Sigmoid colon (tissue), 7 donors: ENCODE data around the gene PFKFB2. TPM values are rescaled to one million over a fixed set of nuclear protein-coding genes. Genes with fewer than 3 reads are reported as not detected.

Experiments
- DNase-seq: peaks from one replicate; pipeline ENCODE4 v3.0.0-alpha.2; 2019
- H3K27ac ChIP-seq, 4 donors: fragments of 200-600 bp; sonication (generic); one replicate each; pipeline ENCODE4 v1.5.1; 2016 to 2019; ENCODE audit warnings: mild to moderate bottlenecking in 1 of 4
- H3K27me3 ChIP-seq, 3 donors: fragments of 200-600 bp; sonication (generic); one replicate each; pipeline ENCODE4 v1.5.1; 2019; ENCODE audit warnings: mild to moderate bottlenecking in 1 of 3
- H3K36me3 ChIP-seq, 4 donors: fragments of 200-600 bp; sonication (generic); one replicate each; pipeline ENCODE4 v1.5.1; 2016 to 2019
- H3K4me1 ChIP-seq, 4 donors: fragments of 200-600 bp; sonication (generic); one replicate each; pipeline ENCODE4 v1.5.1; 2017 to 2019
- H3K4me3 ChIP-seq, 4 donors: fragments of 200-600 bp; sonication (generic); one replicate each; pipeline ENCODE4 v1.5.1; 2017 to 2019; ENCODE audit warnings: mild to moderate bottlenecking in 2 of 4, moderate library complexity in 1 of 4
- H3K9me3 ChIP-seq, 4 donors: fragments of 200-600 bp in 3 of 4; sonication (generic) in 3 of 4; one replicate each; pipeline versions ENCODE4 v1.5.1 to v1.6.1; 2013 to 2019
- EP300 ChIP-seq, 4 donors: sonication (generic); formaldehyde crosslinking; IDR thresholded peaks; one replicate each; pipeline ENCODE4 v1.6.1; 2017; ENCODE audit warnings: antibody characterized with exemption in 4 of 4
- POLR2A ChIP-seq, 2 donors: fragments of 450-650 bp; IDR thresholded peaks; one replicate each; pipeline ENCODE4 v1.6.1; 2016; ENCODE audit warnings: antibody characterized with exemption in 2 of 2, mild to moderate bottlenecking in 2 of 2, moderate library complexity in 2 of 2
- POLR2AphosphoS5 ChIP-seq, 4 donors: sonication (generic); formaldehyde crosslinking; IDR thresholded peaks; one replicate each; pipeline ENCODE4 v1.6.1; 2017; ENCODE audit warnings: antibody characterized with exemption in 4 of 4
- WGBS, 2 donors: extraction: QIAGEN DNeasy Blood & Tissue Kit; methylation state at CpG; one replicate each; pipeline ENCODE4 v1.1.7; 2013; 5-methylcytosine and 5-hydroxymethylcytosine counted together
- intact Hi-C: fragments of 100-400 bp; cut with DNase I; formaldehyde crosslinking; loops from one replicate; pipeline ENCODE4 v1.15.1; 2023
- polyA plus RNA-seq, 3 donors: library from polyadenylated mRNA; stranded (reverse); fragments of 200-250 nt; gene quantifications; one replicate each; pipeline ENCODE4 v1.2.3, GENCODE V29; 2013
- total RNA-seq, 4 donors: library from RNA; depleted of rRNA; stranded (reverse); fragments of >200 nt; gene quantifications; one replicate each; pipeline ENCODE4 v1.1.0, GENCODE V29; 2016
- TF ChIP-seq, protein P1 (sequence below), 4 experiments: fragments of 450-650 bp in 3 of 4; fragments of 200-600 bp in 1 of 4; IDR thresholded peaks; one replicate each; pipeline ENCODE4 v1.5.1; 2016 to 2019; ENCODE audit warnings: antibody characterized with exemption in 4 of 4, mild to moderate bottlenecking in 3 of 4, moderate library complexity in 2 of 4
- donor health status: healthy with polysubstance abuse.
- donor health status: Bipolar disorder and iron deficiency.
- donor health status: healthy.

PFKFB2 gene
- total and polyA plus RNA-seq, 7 donors, result 5.0 to 24.9 (median 7.8) TPM

DNA sequence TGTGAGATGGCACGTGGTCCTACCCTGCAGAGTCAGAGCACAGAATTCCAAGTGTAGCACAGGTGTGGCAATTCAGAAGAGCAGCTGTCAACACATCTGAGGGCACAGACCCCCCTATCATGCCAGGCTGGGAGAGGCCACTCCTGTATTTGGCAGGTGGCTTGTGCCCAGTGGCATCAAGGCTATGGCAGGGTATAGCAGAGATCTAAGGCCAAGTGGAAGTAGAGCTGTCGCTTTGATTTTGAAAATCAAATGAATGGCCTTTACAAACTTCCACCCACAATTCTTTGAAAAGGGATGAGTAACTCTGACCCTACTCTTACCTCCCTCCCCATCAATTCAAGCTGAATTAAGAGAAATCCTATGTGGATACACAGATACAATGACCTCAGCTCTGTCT lies 33.9 kb upstream of the PFKFB2 start:
- H3K9me3 ChIP-seq, result no peaks in the 10 kb centered on the region
- no peak overlapping the region for H3K4me3 ChIP-seq
- 91 to 92% methylated on average over 2 of the region's 2 CpGs for WGBS, 2 donors
- intact Hi-C loops, result no loop called here
- no peak overlapping the region for H3K27ac ChIP-seq
- TF ChIP-seq POLR2AphosphoS5 (IDR thresholded peaks at IDR 0.05) (no peak), EP300 (IDR thresholded peaks at IDR 0.05) (no peak), POLR2A (IDR thresholded peaks at IDR 0.05) (no peak)
- TF ChIP-seq, protein P1, sequence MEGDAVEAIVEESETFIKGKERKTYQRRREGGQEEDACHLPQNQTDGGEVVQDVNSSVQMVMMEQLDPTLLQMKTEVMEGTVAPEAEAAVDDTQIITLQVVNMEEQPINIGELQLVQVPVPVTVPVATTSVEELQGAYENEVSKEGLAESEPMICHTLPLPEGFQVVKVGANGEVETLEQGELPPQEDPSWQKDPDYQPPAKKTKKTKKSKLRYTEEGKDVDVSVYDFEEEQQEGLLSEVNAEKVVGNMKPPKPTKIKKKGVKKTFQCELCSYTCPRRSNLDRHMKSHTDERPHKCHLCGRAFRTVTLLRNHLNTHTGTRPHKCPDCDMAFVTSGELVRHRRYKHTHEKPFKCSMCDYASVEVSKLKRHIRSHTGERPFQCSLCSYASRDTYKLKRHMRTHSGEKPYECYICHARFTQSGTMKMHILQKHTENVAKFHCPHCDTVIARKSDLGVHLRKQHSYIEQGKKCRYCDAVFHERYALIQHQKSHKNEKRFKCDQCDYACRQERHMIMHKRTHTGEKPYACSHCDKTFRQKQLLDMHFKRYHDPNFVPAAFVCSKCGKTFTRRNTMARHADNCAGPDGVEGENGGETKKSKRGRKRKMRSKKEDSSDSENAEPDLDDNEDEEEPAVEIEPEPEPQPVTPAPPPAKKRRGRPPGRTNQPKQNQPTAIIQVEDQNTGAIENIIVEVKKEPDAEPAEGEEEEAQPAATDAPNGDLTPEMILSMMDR (IDR thresholded peaks at IDR 0.05), result no peak
- no peak for DNase-seq
- H3K36me3 ChIP-seq, result no peaks in the 10 kb centered on the region
- no peaks in the 10 kb centered on the region for H3K27me3 ChIP-seq
- H3K4me1 ChIP-seq, result no peaks in the 10 kb centered on the region

DNA sequence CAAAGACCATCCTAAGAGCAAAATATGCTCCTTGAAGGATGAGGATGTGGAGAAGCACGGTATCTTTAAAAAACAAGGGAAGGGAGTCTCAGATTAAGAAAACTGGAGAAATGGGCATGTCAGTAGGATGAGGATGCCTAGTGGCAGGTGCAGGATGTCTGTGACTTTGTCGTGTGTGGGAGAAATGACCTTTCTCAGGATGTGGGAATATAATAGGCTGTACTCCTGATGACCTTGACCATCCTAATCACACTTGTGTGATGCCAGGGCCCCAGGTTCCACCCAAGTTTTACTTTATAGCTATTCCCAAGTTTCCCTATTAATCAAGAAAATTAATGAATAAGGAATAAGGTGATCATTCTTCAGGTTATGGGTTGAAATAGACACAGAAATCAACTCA lies 33.4 kb upstream of the PFKFB2 start:
- WGBS, 2 donors, result 57 to 67% methylated on average over 2 of the region's 2 CpGs
- H3K27ac ChIP-seq, result no peak overlapping the region
- TF ChIP-seq POLR2A (IDR thresholded peaks at IDR 0.05) (no peak), POLR2AphosphoS5 (IDR thresholded peaks at IDR 0.05) (no peak), EP300 (IDR thresholded peaks at IDR 0.05) (no peak)
- TF ChIP-seq, protein P1 (IDR thresholded peaks at IDR 0.05), result no peak
- H3K36me3 ChIP-seq, result no peaks in the 10 kb centered on the region
- peaks cover 0 to 4% (median 3%) of the 10 kb centered on the region in 4 donors for H3K4me1 ChIP-seq
- no peak for DNase-seq
- intact Hi-C loops, result no loop called here
- H3K4me3 ChIP-seq, result no peak overlapping the region
- H3K27me3 ChIP-seq, result no peaks in the 10 kb centered on the region
- H3K9me3 ChIP-seq, result no peaks in the 10 kb centered on the region

DNA sequence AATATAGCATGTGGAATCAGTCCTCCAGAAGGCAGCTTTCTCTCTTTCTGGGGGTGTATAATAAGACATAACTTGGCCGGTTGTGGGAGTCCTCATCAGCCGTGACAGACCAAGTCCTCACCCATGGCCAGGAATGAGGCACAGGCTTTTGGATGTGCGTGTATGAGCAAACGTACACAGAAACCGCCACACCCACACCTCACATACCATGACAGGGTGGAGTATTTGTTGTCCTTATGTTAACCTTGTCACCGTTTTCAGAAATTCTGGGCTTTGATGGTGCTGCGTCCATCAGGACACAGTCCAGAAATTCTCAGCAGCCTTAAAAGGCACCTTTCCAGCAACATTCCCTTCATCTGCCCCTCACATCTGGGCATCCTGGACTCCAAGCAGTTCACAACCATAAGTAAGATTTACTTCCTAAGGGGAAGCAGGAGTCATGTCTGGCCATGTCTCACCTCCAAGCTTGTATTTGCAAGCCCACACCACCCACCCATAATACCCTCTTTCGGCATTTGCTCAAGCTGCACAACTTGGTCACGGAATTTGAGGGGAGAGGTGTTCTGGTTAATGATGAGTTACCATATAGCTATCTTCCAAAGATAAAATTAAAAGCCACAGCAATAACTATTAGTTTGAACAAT lies 32.9 kb upstream of the PFKFB2 start:
- peaks cover 0 to 9% (median 8%) of the 10 kb centered on the region in 4 donors for H3K4me1 ChIP-seq
- H3K27ac ChIP-seq, result no peak overlapping the region
- WGBS, 2 donors, result 35 to 79% methylated on average over 9 of the region's 9 CpGs
- no peaks in the 10 kb centered on the region for H3K36me3 ChIP-seq
- no peak for TF ChIP-seq POLR2AphosphoS5 (IDR thresholded peaks at IDR 0.05)
- TF ChIP-seq, protein P1 (IDR thresholded peaks at IDR 0.05), result no peak
- TF ChIP-seq POLR2A (IDR thresholded peaks at IDR 0.05), result no peak
- TF ChIP-seq EP300 (IDR thresholded peaks at IDR 0.05), result no peak
- intact Hi-C loops, result no loop called here
- H3K4me3 ChIP-seq, result no peak overlapping the region
- DNase-seq, result no peak
- no peaks in the 10 kb centered on the region for H3K27me3 ChIP-seq
- H3K9me3 ChIP-seq, result no peaks in the 10 kb centered on the region

DNA sequence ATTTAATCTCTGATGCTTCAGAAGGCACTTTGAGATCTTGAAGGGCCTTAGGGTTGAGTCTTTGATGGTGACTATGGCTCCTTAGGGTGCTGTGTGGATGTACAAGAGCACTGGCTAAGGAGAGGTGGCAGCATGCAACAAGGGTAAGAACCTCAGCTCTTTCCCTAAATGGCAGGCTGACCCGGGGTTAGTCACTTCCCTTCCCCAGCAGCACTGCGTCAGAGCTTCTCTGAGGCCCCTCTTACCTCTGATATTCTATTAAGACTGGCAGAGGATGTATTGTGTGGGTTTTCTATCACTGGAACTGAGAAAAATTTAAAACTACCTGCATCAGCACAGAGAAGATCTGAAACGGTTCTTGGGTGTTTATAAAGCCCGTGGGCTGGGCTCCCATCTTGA lies 32.4 kb upstream of the PFKFB2 start:
- H3K4me3 ChIP-seq, result no peak overlapping the region
- TF ChIP-seq, protein P1 (IDR thresholded peaks at IDR 0.05), result no peak
- TF ChIP-seq POLR2AphosphoS5 (IDR thresholded peaks at IDR 0.05) (no peak), POLR2A (IDR thresholded peaks at IDR 0.05) (no peak), EP300 (IDR thresholded peaks at IDR 0.05) (no peak)
- no peaks in the 10 kb centered on the region for H3K36me3 ChIP-seq
- 74 to 81% methylated on average over 4 of the region's 4 CpGs for WGBS, 2 donors
- no peak overlapping the region for H3K27ac ChIP-seq
- H3K4me1 ChIP-seq, result peaks cover 0 to 15% (median 14%) of the 10 kb centered on the region in 4 donors
- DNase-seq, result no peak
- no peaks in the 10 kb centered on the region for H3K27me3 ChIP-seq
- intact Hi-C loops, result no loop called here
- H3K9me3 ChIP-seq, result no peaks in the 10 kb centered on the region
